ENCODE data around the gene PKHD1.

- no peak for TF ChIP-seq CTCF (conservative IDR thresholded peaks at IDR 0.05; ENCODE audit: low read depth, low read length)
- no peak for TF ChIP-seq EZH2 (IDR thresholded peaks at IDR 0.05; ENCODE audit: borderline replicate concordance, low read depth, low read length, poor library complexity, severe bottlenecking)
Measured at GRCh38 chr6:51843456-51844056, 243.9 kb downstream of the PKHD1 start.
